GM19023 (cell line): ENCODE data around the gene WDR88.
"Not testable (repeated sequence)": the region's sequence is repeated elsewhere in the genome, so short reads cannot be mapped to it uniquely, and the experiment has no call there.

Experiments used
- ATAC-seq: cut with Tn5 transposase; IDR thresholded peaks from one replicate; pipeline ENCODE4 v1.9.1; 2021; ENCODE audit warnings: mild to moderate bottlenecking, moderate library complexity; ENCODE audit not compliant: unreplicated experiment

Gene WDR88

DNA sequence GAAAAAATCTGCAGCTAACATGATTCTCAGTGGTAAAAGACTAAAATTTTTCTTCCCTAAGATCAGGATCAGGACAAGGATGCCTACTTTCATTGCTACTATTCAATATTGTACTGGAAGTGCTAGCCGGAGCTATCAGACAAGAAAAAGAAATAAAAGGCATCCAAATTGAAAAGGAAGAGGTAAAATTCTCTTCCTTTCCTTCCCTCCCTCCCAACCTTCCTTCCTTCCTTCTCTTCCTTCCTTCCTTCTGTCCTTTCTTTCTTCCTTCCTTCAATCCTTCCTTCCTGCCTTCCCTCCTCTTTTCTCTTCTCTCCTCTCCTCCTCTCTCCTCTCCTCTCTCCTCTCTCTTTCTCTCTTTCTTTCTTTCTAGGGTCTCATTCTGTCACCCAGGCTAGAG lies 35.5 kb downstream of the WDR88 start:
- no peak for ATAC-seq

DNA sequence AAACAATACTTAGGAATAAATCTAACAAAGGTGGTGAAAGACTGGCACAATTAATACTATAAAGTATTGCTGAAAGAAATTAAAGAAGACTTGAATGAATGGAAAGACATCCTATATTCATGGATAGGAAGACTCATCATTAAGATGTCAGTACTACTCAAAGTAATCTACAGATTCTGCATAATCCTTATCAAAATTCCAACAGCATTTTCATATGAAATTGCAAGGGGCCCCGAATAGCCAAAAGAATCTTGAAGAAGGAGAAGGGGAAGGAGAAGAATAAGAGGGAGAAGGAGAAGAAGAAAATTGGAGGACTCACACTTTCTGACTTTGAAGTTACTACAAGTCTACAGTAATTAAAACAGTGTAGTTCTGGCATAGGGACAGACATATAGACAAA lies 36.6 kb downstream of the WDR88 start:
- no peak for ATAC-seq

DNA sequence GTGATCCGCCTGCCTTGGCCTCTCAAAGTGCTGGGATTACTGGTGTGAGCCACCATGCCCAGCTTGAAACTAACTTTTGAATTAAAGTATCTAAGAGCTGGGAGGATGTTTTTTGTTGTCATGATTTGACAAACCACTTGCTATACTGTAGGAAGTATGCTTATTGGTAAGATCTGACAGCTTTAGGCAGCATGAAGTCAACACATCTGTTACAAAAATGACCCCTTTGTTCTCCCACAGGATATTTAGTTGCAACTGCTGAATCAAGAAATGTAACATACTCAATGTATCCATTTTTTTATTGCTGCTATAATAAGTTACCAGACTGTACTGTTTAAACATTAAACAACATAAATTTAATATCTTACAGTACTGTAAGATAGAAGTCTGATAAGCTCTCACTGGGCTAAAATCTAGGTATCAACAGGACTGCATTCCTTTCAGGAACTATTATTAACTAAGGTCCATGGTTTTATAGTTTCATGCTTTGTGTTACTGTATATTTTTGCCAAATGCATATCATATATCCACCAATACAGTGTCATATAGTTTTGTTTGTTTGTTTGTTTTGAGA lies 39.4 kb downstream of the WDR88 start:
- ATAC-seq, result no peak

DNA sequence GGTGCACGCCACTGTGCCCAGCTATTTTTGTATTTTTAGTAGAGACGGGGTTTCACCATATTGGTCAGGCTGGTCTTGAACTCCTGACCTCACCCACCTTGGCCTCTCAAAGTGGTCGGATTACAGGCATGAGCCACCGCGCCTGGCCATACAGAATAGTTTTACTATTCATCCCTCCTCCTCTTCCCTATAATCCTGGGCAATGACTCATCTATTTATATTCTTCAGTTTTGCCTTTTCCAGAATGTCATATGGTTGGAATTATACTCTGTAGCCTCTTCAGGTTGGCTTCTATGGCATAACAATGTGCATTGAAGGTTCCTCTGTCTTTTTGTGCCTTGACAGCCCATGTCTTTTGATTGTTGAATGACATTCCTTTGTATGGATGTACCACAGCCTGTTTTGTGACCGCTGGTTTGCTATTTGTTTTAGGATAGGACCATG lies 40.0 kb downstream of the WDR88 start:
- ATAC-seq, result no peak

DNA sequence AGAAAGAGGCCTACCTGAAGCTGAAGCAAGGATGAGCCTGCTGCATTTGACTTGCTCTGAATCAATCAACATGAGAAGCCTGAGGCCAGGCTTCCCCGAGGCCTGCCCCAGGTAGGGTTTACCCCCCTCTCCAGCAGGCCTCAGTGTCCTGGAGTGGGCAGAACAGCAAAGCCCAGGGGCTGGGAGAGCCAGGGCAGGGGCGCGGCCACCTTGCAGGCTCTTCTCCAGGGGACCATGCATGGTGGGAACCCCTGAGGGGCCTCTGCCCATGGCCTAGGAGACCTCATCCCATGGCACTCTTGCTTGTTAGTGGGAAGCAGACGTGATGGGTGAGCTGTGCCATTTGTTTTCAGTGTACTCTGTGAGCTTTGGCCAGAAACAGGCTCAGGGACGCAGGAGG lies 42.3 kb downstream of the WDR88 start:
- no peak for ATAC-seq

DNA sequence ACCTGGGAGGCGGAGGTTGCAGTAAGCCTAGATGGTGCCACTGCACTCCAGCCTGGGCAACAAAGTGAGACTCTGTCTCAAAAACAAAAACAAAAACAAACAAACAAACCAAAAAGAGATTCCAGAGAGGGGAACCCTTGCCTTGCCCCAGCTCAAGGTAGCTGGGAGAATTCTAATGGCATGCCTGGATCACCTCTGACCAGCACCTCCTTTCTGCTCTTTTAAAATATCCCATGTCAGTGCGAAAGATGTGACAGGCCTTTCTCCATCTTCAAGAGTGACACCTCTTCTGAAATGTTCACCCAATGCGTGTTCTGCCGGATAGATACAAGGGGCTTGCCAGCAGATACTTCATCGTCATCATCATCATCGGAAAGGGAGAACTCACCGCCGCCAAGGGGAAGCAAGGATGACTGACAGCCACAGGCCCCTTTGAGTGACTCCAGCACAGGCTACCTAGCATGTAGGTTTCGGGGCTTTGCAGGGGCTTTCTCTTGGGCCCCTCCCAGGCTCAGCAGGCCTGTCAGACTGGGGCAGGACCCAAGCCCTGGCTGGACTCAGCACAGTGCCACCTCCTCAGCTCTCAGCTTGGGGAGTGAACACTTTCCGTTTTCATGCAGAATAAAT lies 43.4 kb downstream of the WDR88 start:
- ATAC-seq, result no peak

DNA sequence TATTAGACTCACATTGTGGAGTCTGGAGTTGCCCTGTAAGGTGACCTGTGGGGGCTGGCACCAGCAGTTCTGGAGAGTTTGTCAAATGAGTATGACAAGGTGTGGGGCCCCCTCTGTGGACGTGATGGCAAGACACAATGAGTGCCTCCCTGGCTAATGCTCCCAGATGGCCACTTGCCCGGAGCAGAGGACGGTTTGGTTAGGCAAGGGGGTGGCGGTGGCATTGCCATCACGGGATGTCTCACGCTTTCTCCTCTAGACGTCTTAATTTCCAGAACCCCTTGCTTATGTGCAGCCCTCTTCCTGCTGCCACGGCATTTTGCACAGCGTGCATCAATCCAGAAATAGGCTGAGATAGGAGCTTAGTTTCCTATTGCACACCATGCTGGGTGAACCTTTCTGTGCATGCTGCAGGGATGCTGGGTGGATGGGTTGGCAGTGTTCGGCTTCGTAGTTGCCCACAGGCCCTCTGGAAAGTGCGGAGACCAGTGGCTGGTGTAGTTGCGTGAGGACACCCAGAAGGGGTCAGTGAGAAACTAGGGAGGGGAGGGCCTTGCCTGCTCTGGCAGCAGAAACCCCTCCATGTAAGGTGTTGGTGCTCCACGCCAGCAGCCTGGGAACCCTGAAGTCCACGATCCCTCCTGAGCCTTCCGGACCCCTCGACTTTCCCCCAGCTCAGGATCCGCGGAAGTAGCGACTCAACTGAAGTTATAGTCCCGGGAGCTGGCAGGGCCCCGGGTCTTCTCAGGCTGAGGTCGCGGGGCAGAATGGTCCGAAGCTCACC lies 44.2 kb downstream of the WDR88 start:
- peak; percentile 1 for ATAC-seq

DNA sequence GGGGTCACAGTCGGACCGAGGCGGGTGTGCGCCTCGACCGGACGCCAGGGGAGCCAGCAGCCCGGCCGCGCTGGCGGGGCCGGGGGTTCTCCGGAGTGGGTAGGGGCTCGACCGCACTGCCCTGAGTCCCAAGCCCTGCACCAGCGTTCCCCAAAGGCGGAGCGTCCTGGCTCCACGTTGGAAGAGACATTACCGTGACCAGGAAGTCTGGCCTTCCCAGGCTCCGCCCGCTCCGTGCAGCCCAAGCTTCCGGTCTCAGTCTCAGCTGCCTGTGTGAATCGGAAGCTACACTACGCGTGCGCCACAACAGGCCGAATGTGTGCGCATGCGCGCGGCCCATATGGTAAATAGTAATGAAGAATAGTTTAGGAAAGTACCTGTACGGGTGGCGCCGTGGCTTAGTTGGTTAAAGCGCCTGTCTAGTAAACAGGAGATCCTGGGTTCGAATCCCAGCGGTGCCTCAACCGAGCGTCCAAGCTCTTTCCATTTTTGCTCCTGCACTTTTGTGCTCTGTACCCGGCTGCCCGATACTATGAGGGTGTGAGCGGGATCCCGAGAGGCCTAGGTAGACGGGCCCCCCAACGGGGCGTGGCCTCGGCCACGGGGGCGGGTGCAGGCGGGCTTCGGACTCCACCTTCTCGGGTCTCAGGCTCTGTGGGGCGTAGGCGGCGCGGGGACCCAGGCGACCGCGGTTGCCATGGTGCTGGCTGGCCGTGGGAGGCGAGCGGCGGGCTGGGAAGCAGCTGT lies 44.9 kb downstream of the WDR88 start:
- peak; percentile 79 for ATAC-seq

DNA sequence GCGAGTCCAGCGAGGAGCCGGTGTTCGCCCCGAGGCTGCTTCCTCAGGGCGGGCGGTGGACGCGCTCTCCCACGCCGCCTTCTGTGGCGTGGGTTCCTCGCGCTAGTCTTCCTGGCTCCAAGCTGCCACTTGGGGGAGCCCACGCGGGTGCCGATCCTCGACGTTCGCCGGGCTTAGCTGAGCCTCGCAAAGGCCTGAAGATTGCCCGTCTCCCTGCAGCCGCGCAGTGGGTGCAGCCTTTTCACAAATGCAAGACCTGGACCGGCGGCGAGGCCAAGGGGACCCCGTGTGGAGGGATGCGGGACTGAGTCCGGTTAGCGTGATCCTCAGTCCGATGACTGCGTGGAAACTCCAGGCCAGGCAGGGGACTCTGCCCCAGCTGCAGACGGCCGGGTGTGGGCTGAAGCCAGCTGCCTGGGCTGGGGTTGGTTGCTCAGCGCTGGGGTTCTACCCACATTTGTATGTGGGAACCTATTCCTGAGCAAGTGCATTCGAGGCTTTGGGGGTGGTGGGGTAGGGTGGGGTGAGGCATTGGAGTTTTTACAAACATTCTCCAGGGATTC lies 45.6 kb downstream of the WDR88 start:
- ATAC-seq, result peak; percentile 25

DNA sequence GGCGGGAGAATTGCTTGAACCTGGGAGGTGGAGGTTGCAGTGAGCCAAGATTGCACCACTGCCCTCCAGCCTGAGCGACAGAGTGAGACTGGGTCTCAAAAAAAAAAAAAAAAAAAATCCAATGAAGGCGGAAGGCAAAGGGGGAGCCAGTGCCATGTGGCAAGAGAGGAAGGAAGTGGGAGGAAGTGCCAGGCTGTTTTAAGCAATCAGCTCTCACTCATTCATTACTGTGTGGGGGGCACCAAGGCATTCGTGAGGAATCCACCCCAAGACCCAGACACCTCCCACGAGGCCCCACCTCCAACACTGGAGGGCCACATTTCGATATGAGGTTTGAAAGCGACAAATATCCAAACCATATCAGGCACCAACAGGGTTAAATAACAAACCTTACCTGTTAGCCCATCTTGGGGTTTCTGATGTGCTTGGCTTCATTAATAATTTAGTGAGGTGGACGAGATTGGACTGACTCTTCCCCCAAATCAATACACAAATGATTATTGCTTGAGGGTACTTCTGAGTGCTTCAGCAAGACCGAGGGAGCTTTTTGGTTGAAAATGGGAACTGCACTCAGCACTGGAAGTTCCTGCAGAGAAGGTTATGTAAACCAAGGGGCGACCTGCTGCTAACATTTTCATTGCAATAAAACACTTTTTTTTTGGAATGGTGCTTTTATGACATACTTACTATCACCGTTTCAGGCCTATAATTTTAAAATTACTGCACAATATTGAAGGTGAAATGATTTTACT lies 54.7 kb downstream of the WDR88 start:
- no peak for ATAC-seq

DNA sequence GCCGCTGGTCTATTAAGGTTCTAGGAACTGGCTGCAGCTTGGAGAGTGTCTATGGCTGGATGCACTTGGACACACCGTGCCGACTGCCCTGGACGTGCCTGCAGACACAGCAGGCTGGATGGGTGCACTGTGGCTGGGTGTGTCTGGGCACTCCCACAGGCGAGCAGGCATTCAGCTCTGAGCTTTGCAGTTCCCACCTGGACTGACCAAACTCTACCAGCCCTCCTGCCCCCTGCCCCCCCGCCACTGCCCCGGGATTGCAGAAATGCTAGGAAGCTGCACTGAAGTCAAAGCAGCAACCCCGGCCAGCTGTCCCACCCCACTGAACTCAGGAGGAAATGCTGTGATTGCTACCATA lies 55.2 kb downstream of the WDR88 start:
- ATAC-seq, result no peak

DNA sequence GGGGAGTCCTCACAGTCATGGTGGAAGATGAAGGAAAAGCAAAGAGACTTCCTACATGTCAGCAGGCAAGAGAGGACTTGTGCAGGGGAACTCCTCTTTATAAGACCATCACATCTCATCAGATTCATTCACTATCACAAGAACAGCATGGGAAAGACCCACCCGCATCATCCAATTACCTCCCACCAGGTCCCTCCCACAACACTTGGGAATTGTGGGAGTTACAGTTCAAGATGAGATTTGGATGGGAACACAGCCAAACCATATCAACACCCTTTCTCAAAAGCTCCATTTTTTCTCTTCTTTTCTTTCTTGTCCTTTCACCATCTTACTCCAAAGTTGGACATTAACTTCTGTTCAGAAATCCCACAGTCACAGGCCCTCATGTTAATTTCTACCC lies 57.5 kb downstream of the WDR88 start:
- ATAC-seq, result no peak

DNA sequence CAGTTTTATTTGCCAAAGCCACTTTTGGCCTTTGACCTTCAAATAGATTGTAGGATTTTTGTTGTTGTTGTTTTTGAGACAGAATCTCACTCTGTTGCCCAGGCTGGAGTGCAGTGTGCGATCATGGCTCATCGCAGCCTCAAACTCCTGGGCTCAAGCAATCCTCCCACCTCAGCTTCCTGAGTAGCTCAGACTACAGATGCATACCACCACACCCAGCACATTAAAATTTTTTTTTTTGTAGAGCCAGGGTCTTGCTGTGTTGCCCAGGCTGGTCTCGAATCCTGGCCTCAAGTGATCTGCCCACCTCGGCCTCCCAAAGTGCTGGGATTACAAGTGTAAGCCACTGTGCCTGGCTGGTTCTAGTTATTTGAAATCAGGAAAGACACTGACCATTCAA lies 59.2 kb downstream of the WDR88 start:
- ATAC-seq, result not testable (repeated sequence)

DNA sequence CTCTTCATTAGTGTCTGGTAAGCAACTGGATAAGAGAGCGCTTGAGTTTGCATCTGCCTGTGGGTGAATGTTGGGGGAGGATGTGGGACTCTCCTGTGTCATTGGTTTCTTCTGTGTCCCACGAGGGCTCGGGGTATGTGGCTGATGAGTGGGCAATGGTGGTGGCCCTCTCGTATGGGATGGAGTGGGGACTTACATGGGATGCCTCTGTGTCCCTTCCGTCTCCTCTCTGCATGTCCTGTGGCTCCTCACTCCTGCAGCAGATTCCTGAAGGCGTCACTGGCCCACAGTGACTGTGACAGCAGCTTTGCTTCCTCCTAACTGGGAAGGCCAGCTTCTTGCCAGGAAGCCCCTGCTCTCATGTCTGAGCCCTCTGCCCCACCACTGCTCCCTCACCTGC lies 59.6 kb downstream of the WDR88 start:
- no peak for ATAC-seq

DNA sequence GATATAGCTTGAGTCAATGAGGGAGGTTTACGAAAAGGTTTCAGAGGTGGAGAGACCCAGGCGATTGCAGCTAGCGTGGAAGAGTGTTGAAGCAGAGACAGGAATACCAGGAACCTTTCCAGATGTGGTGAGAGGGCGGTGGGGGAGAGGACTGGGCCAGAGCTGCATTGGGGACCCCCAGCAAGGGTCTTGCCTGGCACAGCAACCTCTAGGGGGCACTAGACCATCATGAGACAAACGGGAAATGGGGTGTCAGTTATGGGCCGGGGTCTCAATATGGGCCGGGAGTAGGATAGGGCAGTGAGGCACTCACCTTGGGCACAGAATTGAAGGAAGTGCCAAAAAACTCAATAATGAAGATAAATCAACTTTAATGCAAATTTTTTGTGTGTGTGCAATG lies 60.1 kb downstream of the WDR88 start:
- no peak for ATAC-seq

DNA sequence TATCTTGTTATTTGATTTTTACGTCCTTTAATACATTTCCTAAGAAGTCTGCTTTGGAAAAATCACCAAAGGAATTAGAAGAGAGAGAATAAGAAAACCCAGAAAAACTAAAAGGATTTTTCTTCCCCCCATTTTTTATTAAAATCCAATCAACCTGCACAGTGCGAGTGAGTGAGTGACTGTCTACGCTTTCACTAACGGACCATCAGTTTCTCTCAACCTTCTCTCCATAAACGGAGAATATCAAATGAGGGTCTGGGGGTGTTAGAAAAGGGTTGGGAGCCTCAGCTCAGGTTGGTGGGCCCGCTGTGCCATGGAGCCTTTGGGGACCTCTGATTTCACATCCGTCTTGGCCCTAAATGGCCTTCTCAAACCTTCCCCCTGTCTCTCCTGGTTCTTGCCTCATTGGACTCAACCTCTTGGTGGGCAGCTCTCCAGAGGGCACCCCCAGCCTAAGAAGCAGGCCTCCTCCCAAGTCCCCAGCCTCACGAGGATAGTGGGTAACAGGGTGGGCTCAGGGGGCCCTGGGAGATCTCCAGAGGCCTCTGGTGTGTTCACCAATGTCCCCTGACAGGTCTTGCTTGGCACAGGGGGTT lies 61.5 kb downstream of the WDR88 start:
- ATAC-seq, result no peak

DNA sequence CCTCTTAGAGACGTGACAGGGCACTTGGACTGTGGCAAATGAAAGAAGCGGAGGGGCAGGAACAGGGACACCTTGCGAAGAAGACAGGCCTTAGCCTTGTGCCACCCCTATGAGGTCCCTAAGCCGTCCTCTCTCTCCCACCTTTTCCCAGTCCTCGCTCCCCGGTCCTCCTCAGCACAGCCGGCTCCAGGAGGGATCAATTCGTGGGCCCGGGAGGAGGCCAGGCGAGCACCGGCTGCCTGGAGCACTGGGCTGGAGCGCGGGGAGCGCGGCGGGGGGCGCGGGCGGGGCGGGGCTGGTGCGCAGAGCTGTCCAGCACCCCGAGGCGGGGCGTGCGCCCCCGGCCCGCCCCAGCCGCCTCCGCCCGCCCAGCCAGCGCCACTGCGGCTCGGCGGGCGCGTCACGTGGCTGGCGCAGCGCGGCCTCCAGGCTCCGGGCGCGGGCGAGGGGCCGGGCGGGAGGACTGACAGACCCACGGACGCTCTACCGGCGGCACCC lies 62.0 kb downstream of the WDR88 start, which contains the start of gene LRP3:
TSS of gene LRP3 (plus strand) at position 466 of the 498 bp plus-strand sequence. CDS start 456 bp downstream, outside the sequence.
- no peak for ATAC-seq

DNA sequence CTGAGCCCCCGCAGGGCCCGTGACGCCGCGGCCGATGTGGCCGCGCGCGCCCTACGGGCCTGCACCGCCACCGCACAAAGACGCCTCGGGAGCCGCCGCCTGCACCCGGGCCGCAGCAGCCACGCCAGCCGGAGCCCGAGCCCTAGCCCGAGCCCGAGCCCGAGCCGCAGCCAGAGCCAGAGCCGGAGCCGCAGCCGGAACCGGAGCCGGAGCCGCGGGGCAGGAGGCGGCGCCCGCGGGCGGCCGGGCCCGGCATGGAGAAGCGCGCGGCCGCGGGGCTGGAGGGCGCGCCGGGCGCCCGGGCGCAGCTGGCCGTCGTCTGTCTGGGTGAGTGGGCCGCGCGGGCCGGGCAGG lies 62.6 kb downstream of the WDR88 start:
- no peak for ATAC-seq

DNA sequence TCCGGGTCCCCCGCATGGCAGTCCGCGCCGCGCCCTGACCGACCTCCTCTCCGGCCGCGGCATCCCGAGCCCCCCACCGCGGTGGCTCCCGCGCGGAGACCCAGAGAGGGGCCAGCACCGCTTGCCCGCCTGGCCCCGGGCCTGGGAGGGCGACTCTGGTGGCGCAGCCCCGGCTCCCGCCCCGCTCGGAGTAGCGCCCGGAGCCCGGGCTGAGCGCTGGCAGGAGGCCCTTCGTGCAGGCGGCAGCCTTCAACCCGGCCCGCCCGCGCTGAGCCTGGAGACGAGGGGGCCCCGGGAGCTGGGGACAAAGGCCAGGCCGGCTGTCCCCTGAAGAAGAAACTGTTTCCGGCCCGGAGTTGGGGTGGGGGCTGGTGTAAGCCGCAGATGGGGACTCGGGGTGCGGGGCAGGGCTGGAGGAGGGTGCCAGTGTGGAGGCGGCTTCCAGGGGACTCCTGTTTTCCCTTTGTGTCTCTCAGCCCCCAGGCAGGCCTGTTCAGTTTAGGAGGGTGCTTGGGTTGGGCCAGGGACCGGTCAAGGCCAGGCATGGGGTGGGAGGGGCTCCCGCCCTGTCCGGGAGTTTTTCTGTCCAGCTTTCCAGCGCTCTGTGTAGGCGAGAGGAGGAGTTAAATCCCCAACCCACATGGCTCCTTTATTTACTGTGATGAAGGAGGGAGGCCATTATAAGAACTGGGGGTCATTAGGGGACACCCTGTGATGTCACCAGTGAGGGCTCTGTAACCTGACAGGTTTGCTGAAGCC lies 63.2 kb downstream of the WDR88 start:
- ATAC-seq, result no peak
